Medulla oblongata (tissue), 1 donor: Measurements from ENCODE around the gene TPO.
"Not testable (repeated sequence)": the region's sequence is repeated elsewhere in the genome, so short reads cannot be mapped to it uniquely, and the experiment has no call there.

Experiments
- DNase-seq: peaks from one replicate; pipeline ENCODE4 v3.0.0-alpha.2; 2015; ENCODE audit errors: extremely low spot score

Gene TPO

GRCh38 chr2:1553671-1554295 lies 140.5 kb downstream of the TPO start:
- DNase-seq = no peak

GRCh38 chr2:1556286-1556685 lies 143.0 kb downstream of the TPO start:
- no peak for DNase-seq

- no peak for DNase-seq
Measured at GRCh38 chr2:1556776-1557466, 143.7 kb downstream of the TPO start.

GRCh38 chr2:1557467-1557820 lies 144.2 kb downstream of the TPO start:
- no peak for DNase-seq

GRCh38 chr2:1559589-1560175 lies 146.4 kb downstream of the TPO start:
- DNase-seq = no peak

GRCh38 chr2:1561259-1561658 lies 148.0 kb downstream of the TPO start:
- no peak for DNase-seq

- no peak for DNase-seq
Measured at GRCh38 chr2:1561811-1562421, 148.7 kb downstream of the TPO start.

GRCh38 chr2:1563084-1563857 lies 150.0 kb downstream of the TPO start:
- no peak for DNase-seq

- DNase-seq = no peak
Measured at GRCh38 chr2:1563943-1564891, 151.0 kb downstream of the TPO start.

- no peak for DNase-seq
Measured at GRCh38 chr2:1567556-1568344, 154.5 kb downstream of the TPO start.

- not testable (repeated sequence) for DNase-seq
Measured at GRCh38 chr2:1568345-1568668, 155.0 kb downstream of the TPO start.

GRCh38 chr2:1569879-1570450 lies 156.7 kb downstream of the TPO start:
- no peak for DNase-seq

- DNase-seq = no peak
Measured at GRCh38 chr2:1571477-1572417, 158.5 kb downstream of the TPO start.

- DNase-seq = no peak
Measured at GRCh38 chr2:1572638-1573037, 159.4 kb downstream of the TPO start.

- DNase-seq = no peak
Measured at GRCh38 chr2:1577846-1578245, 164.6 kb downstream of the TPO start.

- not testable (repeated sequence) for DNase-seq
Measured at GRCh38 chr2:1581257-1581964, 168.1 kb downstream of the TPO start.

- no peak for DNase-seq
Measured at GRCh38 chr2:1581965-1582625, 168.8 kb downstream of the TPO start.

- no peak for DNase-seq
Measured at GRCh38 chr2:1582891-1583341, 169.7 kb downstream of the TPO start.
